Fibroblast of villous mesenchyme (primary cell): Measurements from ENCODE around the gene RCC2. TPM values are rescaled to one million over a fixed set of nuclear protein-coding genes. Genes with fewer than 3 reads are reported as not detected.
"Not testable (repeated sequence)": the region's sequence is repeated elsewhere in the genome, so short reads cannot be mapped to it uniquely, and the experiment has no call there.

Experiments used
- DNase-seq: peaks from one replicate; pipeline ENCODE4 v3.0.0-alpha.2; 2010; ENCODE audit warnings: low read depth
- H3K4me3 ChIP-seq: 2 replicates; pipeline ENCODE4 v1.5.1; 2011; ENCODE audit warnings: low read depth, mild to moderate bottlenecking, low read length
- total RNA-seq: library from RNA; depleted of rRNA; stranded (reverse); fragments of >200 nt; gene quantifications from 2 replicates; pipeline ENCODE4 v1.2.3, GENCODE V29; 2012
- TF ChIP-seq, protein P1 (sequence below): IDR thresholded peaks from 2 replicates; pipeline ENCODE4 v1.5.1; 2012; ENCODE audit warnings: low read depth, mild to moderate bottlenecking, low read length; ENCODE audit not compliant: insufficient read depth

Gene RCC2
- total RNA-seq, 1 donor, result 74.7 TPM

DNA sequence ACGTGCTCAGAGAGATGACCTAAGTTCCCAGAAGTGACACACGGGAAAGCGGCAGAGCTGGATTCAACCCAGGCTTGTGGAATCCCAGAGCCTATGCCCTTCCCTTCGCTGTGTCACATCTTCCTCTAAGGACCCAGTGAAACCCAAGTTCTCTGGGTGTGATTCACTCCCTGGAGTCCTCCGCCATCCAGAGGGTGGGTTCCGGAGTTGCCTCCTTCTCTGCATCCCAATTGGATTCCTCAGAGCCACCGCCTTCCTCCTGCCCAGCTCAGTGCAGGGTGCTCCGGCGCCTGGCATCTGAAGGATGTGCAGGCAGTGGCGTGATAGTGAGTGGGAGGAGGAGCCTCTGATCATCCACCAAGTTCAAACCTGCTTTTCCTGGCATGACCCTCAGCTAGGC, 20.7 kb upstream of the RCC2 start:
- no peak for DNase-seq
- TF ChIP-seq, protein P1, sequence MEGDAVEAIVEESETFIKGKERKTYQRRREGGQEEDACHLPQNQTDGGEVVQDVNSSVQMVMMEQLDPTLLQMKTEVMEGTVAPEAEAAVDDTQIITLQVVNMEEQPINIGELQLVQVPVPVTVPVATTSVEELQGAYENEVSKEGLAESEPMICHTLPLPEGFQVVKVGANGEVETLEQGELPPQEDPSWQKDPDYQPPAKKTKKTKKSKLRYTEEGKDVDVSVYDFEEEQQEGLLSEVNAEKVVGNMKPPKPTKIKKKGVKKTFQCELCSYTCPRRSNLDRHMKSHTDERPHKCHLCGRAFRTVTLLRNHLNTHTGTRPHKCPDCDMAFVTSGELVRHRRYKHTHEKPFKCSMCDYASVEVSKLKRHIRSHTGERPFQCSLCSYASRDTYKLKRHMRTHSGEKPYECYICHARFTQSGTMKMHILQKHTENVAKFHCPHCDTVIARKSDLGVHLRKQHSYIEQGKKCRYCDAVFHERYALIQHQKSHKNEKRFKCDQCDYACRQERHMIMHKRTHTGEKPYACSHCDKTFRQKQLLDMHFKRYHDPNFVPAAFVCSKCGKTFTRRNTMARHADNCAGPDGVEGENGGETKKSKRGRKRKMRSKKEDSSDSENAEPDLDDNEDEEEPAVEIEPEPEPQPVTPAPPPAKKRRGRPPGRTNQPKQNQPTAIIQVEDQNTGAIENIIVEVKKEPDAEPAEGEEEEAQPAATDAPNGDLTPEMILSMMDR, result no peak
- H3K4me3 ChIP-seq, result no peak overlapping the region

DNA sequence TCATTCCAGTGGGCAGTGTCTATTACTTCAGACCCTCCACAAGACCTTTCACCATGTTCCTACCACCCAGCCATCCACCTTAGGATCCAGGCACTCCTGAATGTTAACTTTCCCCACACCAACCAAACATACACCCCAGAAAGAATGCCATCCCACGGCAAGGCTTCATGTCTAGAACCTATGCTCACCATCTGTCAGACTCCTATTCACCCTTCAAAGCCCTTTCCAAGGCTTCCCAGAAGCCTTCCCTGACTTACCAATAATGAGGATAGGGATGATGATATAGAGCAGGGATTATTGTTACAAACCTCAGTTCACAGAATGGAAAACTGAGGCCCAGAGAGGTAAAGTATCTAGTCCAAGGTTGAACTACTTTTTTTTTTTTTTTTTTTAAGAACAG, 19.3 kb upstream of the RCC2 start:
- H3K4me3 ChIP-seq, result no peak overlapping the region
- TF ChIP-seq, protein P1, result no peak
- DNase-seq, result no peak

DNA sequence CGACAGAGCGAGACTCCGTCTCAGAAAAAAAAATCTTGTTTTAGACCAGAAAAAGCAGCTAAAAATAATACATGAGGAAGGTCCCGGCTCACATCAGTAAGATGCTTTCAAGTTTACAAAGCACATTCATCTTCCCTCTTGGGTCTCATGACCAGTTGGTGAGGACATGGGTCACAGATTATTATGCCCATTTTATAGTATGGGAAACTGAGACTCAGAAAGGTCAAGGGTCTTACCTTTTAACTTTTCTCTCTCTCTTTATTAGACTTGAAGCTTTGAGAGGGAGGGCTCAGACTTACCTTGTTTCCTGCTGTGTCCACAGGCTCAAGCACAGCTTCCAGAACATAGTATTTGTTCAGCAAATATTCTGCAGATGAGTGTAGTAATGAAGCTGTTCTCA, 13.2 kb upstream of the RCC2 start:
- TF ChIP-seq, protein P1, result no peak
- H3K4me3 ChIP-seq, result no peak overlapping the region
- no peak for DNase-seq

DNA sequence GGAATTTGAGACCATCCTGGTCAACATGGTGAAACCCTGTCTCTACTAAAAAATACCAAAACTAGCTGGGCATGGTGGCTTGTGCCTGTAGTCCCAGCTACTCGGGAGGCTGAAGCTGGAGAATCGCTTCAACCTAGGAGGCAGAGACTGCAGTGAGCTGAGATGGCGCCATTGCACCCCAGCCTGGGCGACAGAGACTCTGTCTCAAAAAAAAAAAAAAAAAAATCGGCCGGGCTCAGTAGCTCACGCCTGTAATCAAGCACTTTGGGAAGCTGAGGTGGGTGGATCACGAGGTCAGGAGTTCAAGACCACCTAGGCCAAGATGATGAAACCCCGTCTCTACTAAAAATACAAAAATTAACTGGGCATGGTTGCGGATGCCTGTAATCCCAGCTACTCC, 12.7 kb upstream of the RCC2 start:
- H3K4me3 ChIP-seq, DNase-seq: not testable (repeated sequence)

GRCh38 chr1:17451731-17452130, 12.3 kb upstream of the RCC2 start:
- TF ChIP-seq, protein P1, result no peak
- H3K4me3 ChIP-seq, result no peak overlapping the region
- DNase-seq, result no peak

- no peak overlapping the region for H3K4me3 ChIP-seq
- DNase-seq, result peak; percentile 68
- TF ChIP-seq, protein P1, result no peak
These were observed 8.1 kb upstream of the RCC2 start for GRCh38 chr1:17447501-17447992.

DNA sequence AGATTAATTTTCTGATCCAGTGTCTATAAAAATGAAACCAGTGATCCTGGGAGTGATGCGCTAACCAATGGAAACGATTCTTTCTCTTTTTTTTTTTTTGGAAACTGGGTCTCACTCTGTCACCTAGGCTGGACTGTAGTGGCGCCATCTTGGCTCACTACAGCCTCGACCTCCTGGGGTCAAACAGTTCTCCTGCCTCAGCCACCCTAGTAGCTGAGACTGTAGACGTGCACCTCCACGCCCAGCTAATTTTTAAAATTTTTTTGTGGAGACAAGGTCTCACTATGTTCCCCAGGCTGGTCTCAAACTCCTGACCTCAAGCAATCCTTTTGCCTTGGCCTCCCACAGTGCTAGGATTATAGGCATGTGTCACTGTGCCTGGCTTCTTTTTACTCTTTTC, 3.4 kb upstream of the RCC2 start:
- TF ChIP-seq, protein P1, result no peak
- no peak overlapping the region for H3K4me3 ChIP-seq
- DNase-seq, result no peak
